Measurements from ENCODE around the gene GJB2.

DNA sequence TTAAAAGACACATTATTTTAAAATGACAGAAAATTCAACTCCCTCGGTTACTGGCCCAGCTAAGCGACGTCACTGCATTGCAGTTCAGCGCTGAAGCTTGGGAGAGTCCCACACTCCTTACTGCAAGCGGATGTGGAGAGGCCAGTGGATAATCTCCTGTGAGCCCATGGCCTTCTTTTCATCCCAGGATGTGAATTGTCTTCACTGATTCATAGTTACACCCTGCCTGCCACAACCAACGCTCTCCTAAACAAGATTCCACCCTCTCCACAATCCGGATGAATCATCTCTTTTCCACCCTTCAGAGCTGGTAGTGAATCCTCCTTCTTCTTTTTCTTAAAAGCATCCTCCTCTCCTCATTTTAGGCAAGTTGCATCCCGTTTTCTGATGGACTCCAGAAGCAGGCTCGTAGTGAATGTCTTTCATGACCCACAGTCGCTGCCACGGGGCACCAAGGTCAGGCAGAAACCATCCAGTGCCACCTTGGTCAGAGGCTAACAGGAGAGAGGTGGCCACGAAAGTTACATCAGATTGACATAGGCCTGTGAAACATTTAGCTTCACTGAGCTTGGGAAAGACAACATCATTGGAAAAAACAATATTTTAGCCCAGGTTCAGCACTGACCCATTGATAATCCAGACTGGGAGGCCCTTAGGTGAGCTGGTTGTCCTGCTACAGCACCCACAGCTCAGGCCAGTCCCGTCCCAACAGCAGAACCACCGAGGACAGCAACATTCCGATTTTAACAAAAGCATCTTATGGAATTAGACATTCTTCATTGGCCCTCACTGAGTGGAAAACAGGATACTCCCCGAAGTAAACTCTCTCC is 2.0 kb downstream of the GJB2 start:
- TF ChIP-seq, protein P1, sequence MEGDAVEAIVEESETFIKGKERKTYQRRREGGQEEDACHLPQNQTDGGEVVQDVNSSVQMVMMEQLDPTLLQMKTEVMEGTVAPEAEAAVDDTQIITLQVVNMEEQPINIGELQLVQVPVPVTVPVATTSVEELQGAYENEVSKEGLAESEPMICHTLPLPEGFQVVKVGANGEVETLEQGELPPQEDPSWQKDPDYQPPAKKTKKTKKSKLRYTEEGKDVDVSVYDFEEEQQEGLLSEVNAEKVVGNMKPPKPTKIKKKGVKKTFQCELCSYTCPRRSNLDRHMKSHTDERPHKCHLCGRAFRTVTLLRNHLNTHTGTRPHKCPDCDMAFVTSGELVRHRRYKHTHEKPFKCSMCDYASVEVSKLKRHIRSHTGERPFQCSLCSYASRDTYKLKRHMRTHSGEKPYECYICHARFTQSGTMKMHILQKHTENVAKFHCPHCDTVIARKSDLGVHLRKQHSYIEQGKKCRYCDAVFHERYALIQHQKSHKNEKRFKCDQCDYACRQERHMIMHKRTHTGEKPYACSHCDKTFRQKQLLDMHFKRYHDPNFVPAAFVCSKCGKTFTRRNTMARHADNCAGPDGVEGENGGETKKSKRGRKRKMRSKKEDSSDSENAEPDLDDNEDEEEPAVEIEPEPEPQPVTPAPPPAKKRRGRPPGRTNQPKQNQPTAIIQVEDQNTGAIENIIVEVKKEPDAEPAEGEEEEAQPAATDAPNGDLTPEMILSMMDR (conservative IDR thresholded peaks at IDR 0.05 in 1 of 2, IDR thresholded peaks at IDR 0.05 in 1 of 2; ENCODE audit: low read depth in 1 of 2, low read length in 2 of 2): no peak
- no peak for TF ChIP-seq EZH2 (IDR thresholded peaks at IDR 0.05; ENCODE audit: low read length, missing control alignments)

All from fibroblast of lung (primary cell).